Heart right ventricle (tissue), 16 donors: Measurements from ENCODE around the gene CD86. TPM values are rescaled to one million over a fixed set of nuclear protein-coding genes. Genes with fewer than 3 reads are reported as not detected.

Experiments used
- ATAC-seq, 8 donors: fragments of 200-7000 bp; cut with Tn5 transposase; one replicate each; pipeline ENCODE4 v1.9.1; 2020; ENCODE audit warnings: mild to moderate bottlenecking in 8 of 8, moderate library complexity in 8 of 8, moderate number of reproducible peaks in 1 of 8
- DNase-seq, 2 donors: peaks; one replicate each; pipeline ENCODE4 v3.0.0-alpha.2; 2020
- H3K27ac ChIP-seq, 10 donors: fragments of 200-600 bp; sonication (generic) in 2 of 10; one replicate each; pipeline versions ENCODE4 v1.5.0 to v1.8.0; 2020 to 2022; ENCODE audit warnings: mild to moderate bottlenecking in 3 of 10
- H3K27me3 ChIP-seq, 7 donors: fragments of 200-600 bp; one replicate each; pipeline ENCODE4 v1.8.0; 2021 to 2022; ENCODE audit warnings: mild to moderate bottlenecking in 2 of 7
- H3K36me3 ChIP-seq, 9 donors: fragments of 200-600 bp; sonication (generic) in 1 of 9; one replicate each; pipeline versions ENCODE4 v1.5.0 to v1.8.0; 2020 to 2022; ENCODE audit warnings: mild to moderate bottlenecking in 2 of 9
- H3K4me1 ChIP-seq, 9 donors: fragments of 200-600 bp; sonication (generic) in 1 of 9; one replicate each; pipeline versions ENCODE4 v1.5.0 to v1.8.0; 2020 to 2022; ENCODE audit warnings: mild to moderate bottlenecking in 4 of 9
- H3K4me3 ChIP-seq, 10 donors: fragments of 200-600 bp; sonication (generic) in 2 of 10; one replicate each; pipeline versions ENCODE4 v1.5.0 to v1.8.0; 2020 to 2022; ENCODE audit warnings: mild to moderate bottlenecking in 7 of 10, moderate library complexity in 2 of 10
- H3K9me3 ChIP-seq, 11 donors: fragments of 200-600 bp in 10 of 11; sonication (generic) in 2 of 11; one replicate each; pipeline versions ENCODE4 v1.5.0 to v1.8.0; 2013 to 2022; ENCODE audit warnings: mild to moderate bottlenecking in 2 of 11, control low read depth in 1 of 11, moderate library complexity in 1 of 11
- WGBS, 2 donors: extraction: QIAGEN DNeasy Blood & Tissue Kit; methylation state at CpG; one replicate each; pipeline ENCODE4 v1.1.7; 2013; ENCODE audit warnings: inconsistent platforms in 1 of 2; 5-methylcytosine and 5-hydroxymethylcytosine counted together
- intact Hi-C, 10 donors: fragments of 100-400 bp; cut with DNase I; formaldehyde crosslinking; loops; one replicate each; pipeline versions ENCODE4 v1.11.1 to v1.14.2; 2022
- polyA plus RNA-seq, 2 donors: library from polyadenylated mRNA; stranded (reverse); fragments of 200-250 nt; gene quantifications; one replicate each; pipeline ENCODE4 v1.2.3, GENCODE V29; 2013
- total RNA-seq, 10 donors: library from RNA; stranded (reverse); fragmentation: NEBNext Ultra II Directional in 3 of 10; extraction: Animal tissue kit (Norgen Biotek cat#: 25700) in 3 of 10; gene quantifications; one replicate each; pipeline versions ENCODE4 v1.2.1 to v1.2.4, GENCODE V29; 2021 to 2023
- TF ChIP-seq, protein P1 (sequence below), 9 donors: fragments of 200-600 bp; sonication (generic) in 2 of 9; IDR thresholded peaks; one replicate each; pipeline versions ENCODE4 v1.5.0 to v1.8.0; 2021 to 2022; ENCODE audit warnings: antibody characterized with exemption in 9 of 9, mild to moderate bottlenecking in 5 of 9, moderate library complexity in 1 of 9
- donor health status: Arrhythmogenic right ventricular cardiomyopathy.
- donor health status: ischemic (EF 13 %, LVEDD 7.1; RV severe dilation, severe dysfunction).
- donor health status: healthy with polysubstance abuse.
- donor health status: DM: no; HTN: yes; CAD: no.
- donor health status: DM: no; HTN: no; CAD: no.
- donor health status: ischemic (EF 25% LVEDD 6.9; RV normal size, moderate dysfunction).
- donor health status: ischemic (EF 25% LVEDD 5.7; RV mildly dilated, moderate dysfunction).
- donor health status: healthy.
- donor health status: DM: yes; HTN: yes; CAD: no.
- donor health status: Ischemic cardiomyopathy.
- donor health status: ischemic (EF 35%, LVEDD 5.7; RV mildly dilated, moderate dysfunction).
- donor health status: nonischemic (EF 11% LVEDD 7.7; RV severe dilation, severe dysfunction).
- donor health status: DM: yes; HTN: yes; CAD: no.
- donor health status: PGD.
- donor health status: ischemic (EF 29% LVEDD 5.4; RV normal size, mild dysfunction).
- donor health status: nonischemic (EF 23%, LVEDD 6.1; RV moderate dilation, normal function).

CD86 gene
- total and polyA plus RNA-seq, 12 donors = 0.64 to 14.7 (median 1.4) TPM

DNA sequence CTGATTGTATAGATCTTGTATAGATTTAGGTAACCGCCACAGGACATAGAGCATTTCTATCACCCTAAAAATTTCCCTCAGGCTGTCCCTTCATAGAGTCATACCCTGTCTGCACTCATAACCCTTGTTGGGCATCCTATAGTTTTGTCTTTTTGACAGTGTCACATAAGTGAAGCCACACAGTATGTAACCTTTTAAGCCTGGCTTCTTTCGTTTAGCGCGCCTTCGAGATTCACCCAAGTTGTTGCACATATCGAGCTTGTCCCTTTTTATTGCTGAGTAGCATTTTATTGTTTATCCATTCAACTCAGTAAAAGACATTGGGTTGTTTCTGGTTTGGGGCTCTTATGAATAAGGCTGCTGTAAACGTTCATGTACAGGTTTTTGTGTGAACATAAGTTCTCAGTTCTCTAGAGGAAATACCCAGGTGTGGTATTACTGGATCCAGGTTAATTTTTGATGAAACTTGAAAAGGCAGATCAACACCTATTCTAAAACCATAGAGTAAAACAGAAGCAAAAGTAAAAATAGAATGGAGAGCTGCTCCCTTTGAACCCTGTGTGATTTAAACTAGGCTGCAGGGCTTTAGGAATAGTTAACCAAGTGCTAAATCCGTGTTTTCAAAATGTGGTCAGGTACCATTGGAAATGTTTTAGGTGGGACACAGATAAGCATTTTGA lies 49.5 kb downstream of the CD86 start:
- H3K9me3 ChIP-seq = no peaks in the 10 kb centered on the region
- H3K36me3 ChIP-seq = no peaks in the 10 kb centered on the region
- no peak overlapping the region for H3K4me3 ChIP-seq
- peaks cover 0 to 4% (median 0%) of the 10 kb centered on the region in 7 donors for H3K27me3 ChIP-seq
- ATAC-seq = no peak
- peaks cover 0 to 3% (median 0%) of the 10 kb centered on the region in 9 donors for H3K4me1 ChIP-seq
- no peak for DNase-seq
- TF ChIP-seq, protein P1, sequence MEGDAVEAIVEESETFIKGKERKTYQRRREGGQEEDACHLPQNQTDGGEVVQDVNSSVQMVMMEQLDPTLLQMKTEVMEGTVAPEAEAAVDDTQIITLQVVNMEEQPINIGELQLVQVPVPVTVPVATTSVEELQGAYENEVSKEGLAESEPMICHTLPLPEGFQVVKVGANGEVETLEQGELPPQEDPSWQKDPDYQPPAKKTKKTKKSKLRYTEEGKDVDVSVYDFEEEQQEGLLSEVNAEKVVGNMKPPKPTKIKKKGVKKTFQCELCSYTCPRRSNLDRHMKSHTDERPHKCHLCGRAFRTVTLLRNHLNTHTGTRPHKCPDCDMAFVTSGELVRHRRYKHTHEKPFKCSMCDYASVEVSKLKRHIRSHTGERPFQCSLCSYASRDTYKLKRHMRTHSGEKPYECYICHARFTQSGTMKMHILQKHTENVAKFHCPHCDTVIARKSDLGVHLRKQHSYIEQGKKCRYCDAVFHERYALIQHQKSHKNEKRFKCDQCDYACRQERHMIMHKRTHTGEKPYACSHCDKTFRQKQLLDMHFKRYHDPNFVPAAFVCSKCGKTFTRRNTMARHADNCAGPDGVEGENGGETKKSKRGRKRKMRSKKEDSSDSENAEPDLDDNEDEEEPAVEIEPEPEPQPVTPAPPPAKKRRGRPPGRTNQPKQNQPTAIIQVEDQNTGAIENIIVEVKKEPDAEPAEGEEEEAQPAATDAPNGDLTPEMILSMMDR (IDR thresholded peaks at IDR 0.05) = no peak
- WGBS, 2 donors = 86 to 89% methylated on average over 8 of the region's 8 CpGs
- intact Hi-C loops = loop anchor here in 3 of 10 donors (5.0 to 10.0 kb wide), 3 partner anchors 150 to 158 kb away; no protein-coding TSS in a partner anchor
- no peak overlapping the region for H3K27ac ChIP-seq

DNA sequence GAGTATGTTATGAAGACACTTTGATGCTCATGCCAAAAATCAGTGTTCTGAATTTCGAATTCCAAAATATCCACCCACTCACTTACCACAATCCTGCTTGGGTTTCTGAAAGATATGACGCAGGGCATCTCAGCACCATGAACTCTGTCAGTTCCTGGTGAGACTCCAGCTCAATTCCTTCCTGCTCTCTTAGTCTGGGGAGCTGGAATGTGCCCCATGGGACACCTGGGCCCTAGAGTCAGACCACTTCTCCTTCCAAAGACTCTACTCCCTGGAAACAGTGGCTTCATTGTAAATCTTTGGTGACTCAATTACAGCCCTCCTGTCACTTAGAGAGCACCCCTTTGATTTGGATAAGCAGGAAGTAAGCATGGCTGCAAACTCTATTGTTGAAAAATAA lies 50.5 kb downstream of the CD86 start:
- DNase-seq = no peak
- Histone ChIP-seq H3K4me1 (peaks cover 0 to 3% (median 0%) of the 10 kb centered on the region in 9 donors), H3K4me3 (no peak overlapping the region), H3K36me3 (no peaks in the 10 kb centered on the region), H3K27ac (no peak overlapping the region), H3K9me3 (no peaks in the 10 kb centered on the region), H3K27me3 (peaks cover 0 to 4% (median 0%) of the 10 kb centered on the region in 7 donors)
- TF ChIP-seq, protein P1 (IDR thresholded peaks at IDR 0.05) = no peak
- intact Hi-C loops = loop anchor here in 1 of 10 donors (10.0 kb wide), 1 partner anchor 149 kb away; no protein-coding TSS in a partner anchor
- ATAC-seq = no peak
- 40 to 52% methylated on average over 2 of the region's 2 CpGs for whole genome bisulfite sequencing, 2 donors

DNA sequence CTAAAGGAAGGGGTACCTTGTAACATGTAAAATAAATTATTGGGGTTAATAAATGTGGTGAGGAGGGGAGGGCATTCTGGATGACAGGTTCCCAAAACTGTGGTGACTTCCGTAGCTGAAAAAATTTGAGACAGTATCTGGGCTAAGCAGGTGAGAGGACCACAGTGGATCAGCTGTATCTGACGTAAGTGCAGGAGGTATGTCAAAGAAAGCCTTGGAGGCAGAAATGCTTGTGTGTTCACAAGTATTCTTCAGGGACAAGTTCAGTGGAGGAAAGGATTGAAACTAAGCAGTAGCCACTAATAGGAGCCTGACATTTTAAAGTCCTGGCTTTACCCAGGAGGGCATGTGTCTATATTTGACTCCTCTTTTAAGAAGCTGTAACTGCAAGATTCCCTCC lies 52.0 kb downstream of the CD86 start:
- DNase-seq = no peak
- no peaks in the 10 kb centered on the region for H3K36me3 ChIP-seq
- H3K4me1 ChIP-seq = no peaks in the 10 kb centered on the region
- no peaks in the 10 kb centered on the region for H3K9me3 ChIP-seq
- no peak for ATAC-seq
- H3K27ac ChIP-seq = no peak overlapping the region
- TF ChIP-seq, protein P1 (IDR thresholded peaks at IDR 0.05) = no peak
- H3K27me3 ChIP-seq = peaks cover 0 to 11% (median 0%) of the 10 kb centered on the region in 7 donors
- no peak overlapping the region for H3K4me3 ChIP-seq
- intact Hi-C loops = loop anchor here in 1 of 10 donors (10.0 kb wide), 1 partner anchor 148 kb away; no protein-coding TSS in a partner anchor
- 88 to 92% methylated on average over 2 of the region's 2 CpGs for WGBS, 2 donors

DNA sequence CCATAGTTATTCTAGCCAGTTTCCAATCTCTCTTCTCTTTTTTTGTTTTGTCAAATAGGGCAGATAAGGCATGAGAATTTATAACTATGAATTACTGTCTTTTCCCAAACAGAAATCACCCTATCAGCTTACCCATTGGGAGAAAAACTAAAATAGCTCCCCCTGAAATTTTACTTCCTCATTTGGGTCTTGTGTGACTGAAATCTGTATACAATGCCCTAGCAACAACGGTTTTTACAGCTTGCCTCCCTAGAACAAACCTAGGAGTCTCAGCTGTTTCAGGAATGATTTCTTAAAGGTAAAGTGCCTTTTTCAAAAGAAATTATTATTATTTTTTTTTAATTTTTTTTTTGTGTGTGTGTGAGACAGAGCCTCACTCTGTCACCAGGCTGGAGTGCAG lies 56.8 kb downstream of the CD86 start:
- no peak for ATAC-seq
- Histone ChIP-seq H3K27ac (no peak overlapping the region), H3K36me3 (no peaks in the 10 kb centered on the region), H3K4me3 (no peak overlapping the region), H3K27me3 (peaks cover 0 to 14% (median 0%) of the 10 kb centered on the region in 7 donors), H3K4me1 (no peaks in the 10 kb centered on the region), H3K9me3 (peaks cover 0 to 3% (median 0%) of the 10 kb centered on the region in 11 donors)
- 50 to 55% methylated on average over 1 of the region's 1 CpG for WGBS, 2 donors
- no peak for DNase-seq
- TF ChIP-seq, protein P1 (IDR thresholded peaks at IDR 0.05) = no peak
- intact Hi-C loops = no loop called here
